NCI-H748 (cell line): Measurements from ENCODE around the gene COG1.

ENCODE experiments used
- DNase-seq: peaks from one replicate; lab custom pipeline; 2025; ENCODE audit not compliant: unreplicated experiment; lab: John Stamatoyannopoulos, UW

COG1 gene

GRCh38 chr17:73227944-73228343 is 35.1 kb downstream of the COG1 start:
- DNase-seq, result no peak

GRCh38 chr17:73228748-73229236 is 35.9 kb downstream of the COG1 start:
- DNase-seq, result no peak

GRCh38 chr17:73230088-73230487 is 37.2 kb downstream of the COG1 start:
- DNase-seq, result no peak

- peak; percentile 22 for DNase-seq
Observed at GRCh38 chr17:73231395-73231794, 38.5 kb downstream of the COG1 start.

GRCh38 chr17:73231841-73232586 is 39.2 kb downstream of the COG1 start:
- peak; percentile 93 for DNase-seq

GRCh38 chr17:73232587-73233373 is 39.9 kb downstream of the COG1 start:
- DNase-seq, result peak; percentile 60

GRCh38 chr17:73234736-73235135 is 41.9 kb downstream of the COG1 start:
- DNase-seq, result no peak

GRCh38 chr17:73237714-73238113 is 44.9 kb downstream of the COG1 start:
- DNase-seq, result no peak

- DNase-seq, result no peak
Observed at GRCh38 chr17:73240561-73240960, 47.7 kb downstream of the COG1 start.

- DNase-seq, result no peak
Observed at GRCh38 chr17:73247726-73248125, 54.9 kb downstream of the COG1 start.

- DNase-seq, result no peak
Observed at GRCh38 chr17:73248532-73248931, 55.7 kb downstream of the COG1 start.

GRCh38 chr17:73249700-73250099 is 56.8 kb downstream of the COG1 start:
- DNase-seq, result peak; percentile 32

- DNase-seq, result no peak
Observed at GRCh38 chr17:73250851-73251640, 58.2 kb downstream of the COG1 start.

GRCh38 chr17:73251871-73252270 is 59.0 kb downstream of the COG1 start:
- no peak for DNase-seq

GRCh38 chr17:73255671-73256181 is 62.9 kb downstream of the COG1 start:
- peak; percentile 42 for DNase-seq

GRCh38 chr17:73256220-73256619 is 63.4 kb downstream of the COG1 start:
- DNase-seq, result no peak

GRCh38 chr17:73257516-73257915 is 64.7 kb downstream of the COG1 start:
- DNase-seq, result no peak
